Inflammatory macrophage treated with lipopolysaccharide for 1 hour (primary cell): ENCODE data around the gene KLC3.

Source experiments
- DNase-seq, 2 donors: peaks; one replicate each; pipeline ENCODE4 v3.0.0-alpha.2; 2020 to 2022

The KLC3 gene

GRCh38 chr19:45380107-45380506 is 39.6 kb downstream of the KLC3 start:
- no peak for DNase-seq

- no peak for DNase-seq
These were observed 41.9 kb downstream of the KLC3 start for GRCh38 chr19:45382426-45382825.

GRCh38 chr19:45385392-45386221 is 45.1 kb downstream of the KLC3 start:
- DNase-seq, result no peak

- peak; percentile 32 to 37 for DNase-seq
These were observed 50.8 kb downstream of the KLC3 start for GRCh38 chr19:45391346-45391745.

- DNase-seq, result no peak
These were observed 51.5 kb downstream of the KLC3 start for GRCh38 chr19:45391871-45392665.

GRCh38 chr19:45395821-45396617 is 55.5 kb downstream of the KLC3 start:
- no peak for DNase-seq

GRCh38 chr19:45400192-45400591 is 59.6 kb downstream of the KLC3 start:
- DNase-seq, result no peak
